Ectodermal cell (in vitro differentiated cells): Measurements from ENCODE around the gene MAD1L1.

ENCODE experiments used
- H3K27ac ChIP-seq: 2 replicates; pipeline ENCODE4 v1.7.0; 2013; ENCODE audit warnings: mild to moderate bottlenecking, low read depth, low read length; ENCODE audit not compliant: insufficient read depth, poor library complexity, severe bottlenecking
- H3K27me3 ChIP-seq: 2 replicates; pipeline ENCODE4 v1.7.0; 2013; ENCODE audit warnings: mild to moderate bottlenecking, low read length; ENCODE audit not compliant: insufficient read depth, control insufficient read depth, poor library complexity, severe bottlenecking
- H3K36me3 ChIP-seq: one replicate; pipeline ENCODE4 v1.7.0; 2013; ENCODE audit warnings: low read length; ENCODE audit not compliant: control insufficient read depth, insufficient read depth
- H3K4me1 ChIP-seq: one replicate; pipeline ENCODE4 v1.7.0; 2013; ENCODE audit warnings: low read length; ENCODE audit not compliant: control insufficient read depth, insufficient read depth
- H3K4me3 ChIP-seq: 2 replicates; pipeline ENCODE4 v1.7.0; 2013; ENCODE audit warnings: low read depth, low read length, control low read depth; ENCODE audit not compliant: insufficient read depth
- H3K9me3 ChIP-seq: 2 replicates; pipeline ENCODE4 v1.7.0; 2013; ENCODE audit warnings: mild to moderate bottlenecking, low read length, moderate library complexity; ENCODE audit not compliant: control insufficient read depth
- WGBS, 2 experiments: methylation state at CpG; one replicate each; pipeline ENCODE4 v1.1.7; 2013; ENCODE audit warnings: missing lambda C conversion rate in 2 of 2; 5-methylcytosine and 5-hydroxymethylcytosine counted together

Gene MAD1L1

GRCh38 chr7:1937252-1937605 lies 295.5 kb downstream of the MAD1L1 start:
- H3K27me3 ChIP-seq: no peaks in the 10 kb centered on the region
- H3K27ac ChIP-seq: no peak overlapping the region
- H3K36me3 ChIP-seq: no peaks in the 10 kb centered on the region
- no peak overlapping the region for H3K4me3 ChIP-seq
- H3K9me3 ChIP-seq: no peaks in the 10 kb centered on the region
- 91 to 92% methylated on average over 11 of the region's 11 CpGs for WGBS, 2 experiments
- peaks cover 3% of the 10 kb centered on the region for H3K4me1 ChIP-seq

GRCh38 chr7:1936531-1937251 lies 296.1 kb downstream of the MAD1L1 start:
- H3K9me3 ChIP-seq: no peaks in the 10 kb centered on the region
- H3K4me3 ChIP-seq: no peak overlapping the region
- no peaks in the 10 kb centered on the region for H3K4me1 ChIP-seq
- H3K36me3 ChIP-seq: no peaks in the 10 kb centered on the region
- H3K27ac ChIP-seq: no peak overlapping the region
- H3K27me3 ChIP-seq: no peaks in the 10 kb centered on the region
- 90% methylated on average over 29 of the region's 29 CpGs for WGBS, 2 experiments

GRCh38 chr7:1936006-1936310 lies 296.8 kb downstream of the MAD1L1 start:
- H3K4me1 ChIP-seq: no peaks in the 10 kb centered on the region
- H3K27ac ChIP-seq: no peak overlapping the region
- H3K27me3 ChIP-seq: no peaks in the 10 kb centered on the region
- no peaks in the 10 kb centered on the region for H3K36me3 ChIP-seq
- no peak overlapping the region for H3K4me3 ChIP-seq
- WGBS, 2 experiments: 93% methylated on average over 8 of the region's 8 CpGs
- H3K9me3 ChIP-seq: no peaks in the 10 kb centered on the region

- no peaks in the 10 kb centered on the region for H3K36me3 ChIP-seq
- H3K9me3 ChIP-seq: no peaks in the 10 kb centered on the region
- 94 to 95% methylated on average over 21 of the region's 21 CpGs for WGBS, 2 experiments
- no peaks in the 10 kb centered on the region for H3K27me3 ChIP-seq
- H3K4me1 ChIP-seq: no peaks in the 10 kb centered on the region
- no peak overlapping the region for H3K4me3 ChIP-seq
- no peak overlapping the region for H3K27ac ChIP-seq
Observed at GRCh38 chr7:1935176-1936005, 297.4 kb downstream of the MAD1L1 start.

GRCh38 chr7:1934756-1935155 lies 298.0 kb downstream of the MAD1L1 start:
- H3K27me3 ChIP-seq: no peaks in the 10 kb centered on the region
- 94% methylated on average over 22 of the region's 22 CpGs for WGBS, 2 experiments
- H3K4me1 ChIP-seq: no peaks in the 10 kb centered on the region
- H3K4me3 ChIP-seq: no peak overlapping the region
- H3K9me3 ChIP-seq: no peaks in the 10 kb centered on the region
- H3K36me3 ChIP-seq: no peaks in the 10 kb centered on the region
- H3K27ac ChIP-seq: no peak overlapping the region

GRCh38 chr7:1934017-1934416 lies 298.7 kb downstream of the MAD1L1 start:
- no peaks in the 10 kb centered on the region for H3K4me1 ChIP-seq
- H3K4me3 ChIP-seq: no peak overlapping the region
- H3K9me3 ChIP-seq: no peaks in the 10 kb centered on the region
- 90 to 93% methylated on average over 20 of the region's 20 CpGs for WGBS, 2 experiments
- no peaks in the 10 kb centered on the region for H3K36me3 ChIP-seq
- no peaks in the 10 kb centered on the region for H3K27me3 ChIP-seq
- no peak overlapping the region for H3K27ac ChIP-seq

GRCh38 chr7:1933066-1933750 lies 299.5 kb downstream of the MAD1L1 start:
- Histone ChIP-seq H3K4me3 (no peak overlapping the region), H3K27me3 (no peaks in the 10 kb centered on the region), H3K27ac (no peak overlapping the region), H3K4me1 (no peaks in the 10 kb centered on the region), H3K9me3 (no peaks in the 10 kb centered on the region), H3K36me3 (no peaks in the 10 kb centered on the region)
- WGBS, 2 experiments: 90 to 92% methylated on average over 27 of the region's 27 CpGs

GRCh38 chr7:1931951-1932270 lies 300.8 kb downstream of the MAD1L1 start:
- H3K36me3 ChIP-seq: no peaks in the 10 kb centered on the region
- no peak overlapping the region for H3K27ac ChIP-seq
- no peaks in the 10 kb centered on the region for H3K4me1 ChIP-seq
- no peaks in the 10 kb centered on the region for H3K27me3 ChIP-seq
- WGBS, 2 experiments: 95 to 96% methylated on average over 9 of the region's 9 CpGs
- H3K9me3 ChIP-seq: no peaks in the 10 kb centered on the region
- no peak overlapping the region for H3K4me3 ChIP-seq

- no peaks in the 10 kb centered on the region for H3K9me3 ChIP-seq
- H3K36me3 ChIP-seq: no peaks in the 10 kb centered on the region
- H3K4me1 ChIP-seq: no peaks in the 10 kb centered on the region
- WGBS, 2 experiments: 94% methylated on average over 22 of the region's 22 CpGs
- H3K4me3 ChIP-seq: no peak overlapping the region
- H3K27ac ChIP-seq: no peak overlapping the region
- H3K27me3 ChIP-seq: no peaks in the 10 kb centered on the region
Observed at GRCh38 chr7:1931256-1931950, 301.3 kb downstream of the MAD1L1 start.
